Caco-2 (cell line): ENCODE results near the gene USP17L21. TPM values are rescaled to one million over a fixed set of nuclear protein-coding genes. Genes with fewer than 3 reads are reported as not detected.

Experiments used
- total RNA-seq: library from RNA; stranded (reverse); gene quantifications from 2 replicates; pipeline ENCODE4 v1.2.3, GENCODE V29; 2022

Gene USP17L21
- total RNA-seq, 1 experiment from 2014 or later = not detected

Other genes starting within 250 kb of the USP17L21 start
- gene FAM90A26, start 92.5 kb upstream of the USP17L21 start, total RNA-seq = not detected in 2 replicates
- gene USP17L10, start 52.2 kb upstream of the USP17L21 start, total RNA-seq = not detected in 2 replicates
- not detected in 2 replicates for gene USP17L11, start 47.5 kb upstream of the USP17L21 start, total RNA-seq
- not detected in 2 replicates for gene USP17L12, start 42.7 kb upstream of the USP17L21 start, total RNA-seq
- gene USP17L13, start 38.0 kb upstream of the USP17L21 start, total RNA-seq = not detected in 2 replicates
- gene USP17L15, start 28.5 kb upstream of the USP17L21 start, total RNA-seq = not detected in 2 replicates
- not detected in 2 replicates for gene USP17L17, start 19.0 kb upstream of the USP17L21 start, total RNA-seq
- gene USP17L18, start 14.2 kb upstream of the USP17L21 start, total RNA-seq = not detected in 2 replicates
- not detected in 2 replicates for gene USP17L19, start 9.5 kb upstream of the USP17L21 start, total RNA-seq
- not detected in 2 replicates for gene USP17L20, start 4.7 kb upstream of the USP17L21 start, total RNA-seq
- not detected in 2 replicates for gene USP17L22, start 4.7 kb downstream of the USP17L21 start, total RNA-seq
- not detected in 2 replicates for gene USP17L24, start 62.3 kb downstream of the USP17L21 start, total RNA-seq
- gene USP17L25, start 67.0 kb downstream of the USP17L21 start, total RNA-seq = not detected in 2 replicates
- not detected in 2 replicates for gene USP17L26, start 71.8 kb downstream of the USP17L21 start, total RNA-seq
- gene USP17L5, start 76.5 kb downstream of the USP17L21 start, total RNA-seq = not detected in 2 replicates
- gene USP17L27, start 81.3 kb downstream of the USP17L21 start, total RNA-seq = not detected in 2 replicates
- not detected in 2 replicates for gene USP17L28, start 86.0 kb downstream of the USP17L21 start, total RNA-seq
- gene USP17L29, start 90.8 kb downstream of the USP17L21 start, total RNA-seq = not detected in 2 replicates
- gene USP17L30, start 100.3 kb downstream of the USP17L21 start, total RNA-seq = not detected in 2 replicates
- not detected in 2 replicates for gene DEFB131A, start 181.5 kb downstream of the USP17L21 start, total RNA-seq